Cardiac septum (tissue), 1 donor: ENCODE results near the gene PSEN2. TPM values are rescaled to one million over a fixed set of nuclear protein-coding genes. Genes with fewer than 3 reads are reported as not detected.
A peak's percentile ranks its signal among the peaks of the same experiment; 100 is the strongest.
"Not testable (repeated sequence)": the region's sequence is repeated elsewhere in the genome, so short reads cannot be mapped to it uniquely, and the experiment has no call there.

ENCODE experiments used
- DNase-seq: peaks from one replicate; pipeline ENCODE4 v3.0.0-alpha.2; 2020; ENCODE audit warnings: low spot score
- intact Hi-C: fragments of 100-400 bp; cut with DNase I; formaldehyde crosslinking; loops from one replicate; pipeline ENCODE4 v1.14.0; 2022
- total RNA-seq: library from RNA; stranded (reverse); fragmentation: NEBNext Ultra II Directional; extraction: Animal tissue kit (Norgen Biotek cat#: 25700); gene quantifications from one replicate; pipeline ENCODE4 v1.2.1, GENCODE V29; 2021
- donor health status: DM: no; HTN: no; CAD: no.

Gene PSEN2
- total RNA-seq, 1 donor from 2014 or later, result 21.5 TPM

DNA sequence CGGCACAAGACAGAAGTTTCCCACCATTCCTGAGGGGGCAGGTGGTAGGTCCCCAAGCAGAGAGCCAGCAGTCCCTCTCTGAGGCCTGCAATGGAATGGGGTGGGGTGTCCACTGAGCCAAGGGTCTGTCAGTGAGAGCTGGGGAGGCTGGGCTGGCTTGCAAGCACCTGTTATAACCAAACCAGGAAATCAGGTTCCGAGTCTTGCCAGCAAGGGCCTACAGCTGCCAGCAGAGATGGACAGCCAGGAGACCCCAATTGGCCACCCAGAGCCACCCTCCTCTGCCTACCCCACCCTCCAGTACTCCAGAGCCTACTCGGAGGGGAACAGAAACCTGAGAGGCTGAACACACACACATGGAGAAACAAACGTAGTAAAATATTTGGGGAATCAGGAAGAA lies 32.2 kb downstream of the PSEN2 start:
- DNase-seq, result no peak
- intact Hi-C loops, result no loop called here

DNA sequence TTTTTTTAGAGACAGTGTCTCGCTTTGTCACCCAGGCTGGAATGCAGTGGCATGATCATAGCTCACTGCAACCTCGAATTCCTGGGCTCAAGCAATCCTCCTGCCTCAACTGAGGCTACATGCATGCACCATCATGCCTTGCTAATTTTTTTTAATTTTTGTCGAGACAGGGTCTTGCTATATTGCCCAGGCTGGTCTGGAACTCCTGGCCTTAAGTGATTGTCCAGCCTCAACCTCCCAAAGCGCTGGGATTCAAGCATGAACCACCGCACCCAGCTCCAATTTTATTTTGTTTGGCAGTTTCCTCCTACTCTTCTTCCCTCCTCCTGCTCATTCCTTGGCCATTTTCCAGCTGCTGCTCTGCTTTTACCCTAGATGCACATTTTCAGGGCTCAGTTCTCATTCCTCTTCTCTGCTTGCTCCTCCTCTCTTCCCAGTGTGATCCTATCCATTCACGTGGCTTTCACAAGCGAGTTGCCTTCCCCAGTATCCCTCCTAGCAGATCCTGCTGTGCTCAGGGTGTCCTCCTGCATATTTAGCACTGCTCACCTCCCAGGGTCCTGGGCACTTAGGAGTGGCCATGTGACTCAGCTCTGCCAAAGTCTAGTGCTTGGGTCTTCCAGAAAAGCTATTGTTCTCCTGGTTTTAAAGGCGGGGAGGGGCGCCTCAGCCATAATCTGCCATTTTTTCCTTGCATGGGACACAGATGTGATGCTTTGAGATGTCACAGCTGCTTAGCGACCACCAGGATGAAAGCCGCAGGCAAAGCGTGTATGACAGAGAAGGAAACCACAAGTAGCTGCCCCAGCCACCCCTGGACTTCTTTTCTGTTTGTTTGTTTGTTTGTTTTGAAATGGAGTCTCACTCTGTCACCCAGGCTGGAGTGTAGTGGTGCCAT lies 33.7 kb downstream of the PSEN2 start:
- no peak for DNase-seq
- intact Hi-C loops, result no loop called here

DNA sequence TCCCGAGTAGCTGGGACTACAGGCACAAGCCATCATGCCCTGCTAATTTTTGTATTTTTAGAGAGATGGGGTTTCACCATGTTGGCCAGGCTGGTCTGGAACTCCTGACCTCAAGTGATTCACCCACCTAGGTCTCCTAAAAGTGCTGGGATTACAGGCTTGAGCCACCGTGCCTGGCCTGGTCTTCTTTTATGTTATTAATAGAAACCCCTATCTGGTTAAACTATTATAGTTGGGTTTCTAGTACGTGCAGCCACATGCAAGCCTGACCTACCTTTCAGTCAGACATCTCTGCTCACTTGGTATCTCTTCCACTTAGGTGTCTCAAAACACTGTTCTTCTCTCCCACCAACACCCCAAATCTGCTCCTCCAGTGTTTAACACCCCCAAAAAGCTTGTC lies 34.4 kb downstream of the PSEN2 start:
- intact Hi-C loops, result no loop called here
- no peak for DNase-seq

GRCh38 chr1:226908419-226908818 lies 38.0 kb downstream of the PSEN2 start:
- DNase-seq, result no peak
- intact Hi-C loops, result no loop called here

- no peak for DNase-seq
- intact Hi-C loops, result no loop called here
Observed at GRCh38 chr1:226908913-226909312, 38.5 kb downstream of the PSEN2 start.

GRCh38 chr1:226912587-226913176 lies 42.3 kb downstream of the PSEN2 start:
- DNase-seq, result no peak
- intact Hi-C loops, result loop anchor here (5.0 kb wide), 1 partner anchor 525 kb away; no protein-coding TSS in a partner anchor

DNA sequence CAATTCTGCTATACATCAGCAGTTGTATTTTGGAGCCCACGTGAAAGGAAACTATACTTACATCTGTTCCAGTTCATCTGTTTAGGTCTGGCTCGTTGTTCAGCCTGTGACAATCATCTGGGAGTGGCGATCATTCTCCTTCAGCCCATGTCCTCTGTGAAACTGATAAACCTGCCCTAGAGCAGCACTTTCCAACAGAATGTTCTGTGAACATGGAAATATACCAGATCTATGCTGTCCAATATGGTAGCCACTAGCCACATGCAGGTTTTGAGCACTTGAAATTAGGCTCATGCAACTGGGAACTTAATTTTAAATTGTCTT lies 45.2 kb downstream of the PSEN2 start:
- DNase-seq, result no peak
- intact Hi-C loops, result no loop called here

GRCh38 chr1:226916497-226916896 lies 46.1 kb downstream of the PSEN2 start:
- DNase-seq, result no peak
- intact Hi-C loops, result no loop called here

DNA sequence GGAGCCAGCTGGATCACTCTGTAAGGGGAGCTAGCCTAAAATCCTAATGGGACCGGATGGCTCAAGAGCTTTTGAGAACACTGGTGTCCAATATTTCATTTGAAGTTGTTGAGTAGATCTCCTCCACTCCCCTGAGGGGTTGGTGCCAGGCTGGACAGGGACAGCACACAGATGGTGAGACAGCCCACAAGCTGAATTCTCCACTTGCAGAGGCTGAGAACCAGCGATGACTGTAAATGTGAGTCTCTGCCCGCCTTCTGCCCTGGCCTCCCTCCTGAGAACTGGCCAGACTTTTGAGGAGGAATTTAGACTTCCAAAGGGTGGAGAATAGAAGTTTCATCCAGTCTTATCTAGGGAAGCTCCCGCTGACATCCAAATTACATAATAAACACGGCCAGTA lies 49.2 kb downstream of the PSEN2 start:
- DNase-seq, result no peak
- intact Hi-C loops, result no loop called here

- DNase-seq, result no peak
- intact Hi-C loops, result loop anchor here (2.0 kb wide), 2 partner anchors 19 to 65 kb away; no protein-coding TSS in a partner anchor
Observed at GRCh38 chr1:226919995-226920394, 49.6 kb downstream of the PSEN2 start.

GRCh38 chr1:226920446-226920894 lies 50.1 kb downstream of the PSEN2 start:
- intact Hi-C loops, result loop anchor here (2.0 kb wide), 2 partner anchors 18 to 64 kb away; no protein-coding TSS in a partner anchor
- DNase-seq, result peak; percentile 81

GRCh38 chr1:226921504-226921903 lies 51.1 kb downstream of the PSEN2 start:
- intact Hi-C loops, result loop anchor here (2.0 kb wide), 2 partner anchors 17 to 63 kb away; no protein-coding TSS in a partner anchor
- DNase-seq, result no peak

DNA sequence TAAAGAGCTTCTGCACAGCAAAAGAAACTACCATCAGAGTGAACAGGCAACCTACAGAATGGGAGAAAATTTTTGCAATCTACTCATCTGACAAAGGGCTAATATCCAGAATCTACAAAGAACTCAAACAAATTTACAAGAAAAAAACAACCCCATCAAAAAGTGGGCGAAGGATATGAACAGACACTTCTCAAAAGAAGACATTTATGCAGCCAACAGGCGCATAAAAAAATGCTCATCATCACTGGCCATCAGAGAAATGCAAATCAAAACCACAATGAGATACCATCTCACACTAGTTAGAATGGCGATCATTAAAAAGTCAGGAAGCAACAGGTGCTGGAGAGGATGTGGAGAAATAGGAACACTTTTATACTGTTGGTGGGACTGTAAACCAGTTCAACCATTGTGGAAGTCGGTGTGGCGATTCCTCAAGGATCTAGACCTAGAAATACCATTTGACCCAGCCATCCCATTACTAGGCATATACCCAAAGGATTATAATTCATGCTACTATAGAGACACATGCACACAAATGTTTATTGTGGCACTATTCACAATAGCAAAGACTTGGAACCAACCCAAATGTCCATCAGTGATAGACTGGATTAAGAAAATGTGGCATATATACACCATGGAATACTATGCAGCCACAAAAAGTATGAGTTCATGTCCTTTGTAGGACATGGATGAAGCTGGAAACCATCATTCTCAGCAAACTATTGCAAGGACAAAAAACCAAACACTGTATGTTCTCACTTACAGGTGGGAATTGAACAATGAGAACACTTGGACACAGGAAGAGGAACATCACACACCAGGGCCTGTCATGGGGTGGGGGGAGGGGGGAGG lies 59.1 kb downstream of the PSEN2 start:
- DNase-seq, intact Hi-C loops: not testable (repeated sequence)

DNA sequence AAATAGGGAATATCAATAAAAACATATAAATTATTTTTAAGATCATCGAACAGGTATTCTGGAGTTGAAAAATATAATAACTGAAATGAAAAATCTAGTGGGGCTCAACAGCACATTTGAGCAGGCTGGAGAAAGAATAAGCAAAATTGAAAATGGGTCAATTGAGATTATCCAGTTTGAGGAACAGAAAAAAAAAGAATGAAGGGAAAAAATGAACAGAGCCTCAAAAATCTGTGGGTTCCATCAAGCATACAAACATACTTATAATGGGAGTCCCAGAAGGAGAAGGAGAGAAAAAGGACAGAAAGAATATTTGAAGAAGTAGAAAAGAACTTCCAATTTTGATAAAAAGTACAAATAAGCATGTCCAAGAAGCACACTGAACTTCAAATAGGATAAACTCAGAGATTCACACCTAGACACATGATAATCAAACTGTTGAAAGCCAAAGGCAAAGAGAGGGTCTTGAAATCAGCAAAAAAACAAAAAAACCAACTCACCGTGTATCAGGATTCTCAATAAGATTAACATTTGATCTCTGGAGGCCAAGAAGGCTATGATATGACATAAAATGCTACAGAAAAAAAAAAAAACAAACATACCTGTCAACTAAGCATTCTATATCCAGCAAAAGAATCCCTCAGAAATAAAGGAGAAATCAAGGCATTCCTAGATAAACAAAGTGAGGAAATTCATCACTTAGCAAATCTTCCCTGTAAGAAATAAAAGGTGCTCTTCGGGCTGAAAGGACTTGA lies 64.2 kb downstream of the PSEN2 start:
- intact Hi-C loops, result loop anchor here (5.0 kb wide), 1 partner anchor 62 kb away; the partner anchor contains the start of gene PSEN2

DNA sequence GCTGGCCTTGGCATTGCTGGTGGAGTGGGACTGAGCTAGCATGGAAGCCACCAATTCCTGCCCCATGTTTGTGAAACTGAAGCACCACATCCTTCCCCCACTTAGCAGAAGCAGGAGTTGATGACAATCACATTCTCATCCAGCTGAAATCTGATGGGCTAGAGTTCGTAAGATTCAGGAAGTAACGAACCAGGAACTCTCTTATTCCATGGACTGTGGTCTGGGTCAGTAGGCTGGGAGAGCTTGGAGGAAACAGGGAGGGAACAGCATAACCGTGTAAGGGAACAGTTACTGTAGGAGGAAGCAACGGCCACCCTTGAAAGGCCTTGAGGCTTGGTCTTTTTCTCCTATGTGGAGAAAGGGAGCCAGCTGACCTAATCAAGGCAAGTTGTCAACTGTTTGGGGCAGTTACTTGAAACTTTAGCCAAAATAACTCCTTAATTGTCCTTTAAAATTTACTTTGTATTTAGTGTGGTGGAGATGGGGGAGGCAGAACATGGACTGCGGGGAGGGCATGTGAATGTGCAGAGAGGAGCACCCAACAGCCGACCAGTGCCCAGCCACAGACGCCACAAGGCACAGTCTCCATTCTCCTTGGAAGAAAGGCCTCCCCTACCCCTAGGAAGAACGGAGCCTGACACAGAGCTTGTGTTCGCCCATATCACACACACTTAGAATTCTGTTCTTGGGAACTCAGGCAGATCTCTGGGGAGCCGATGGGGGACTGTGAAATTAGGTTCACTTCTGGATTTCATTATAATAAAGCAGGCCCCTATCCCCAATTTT lies 67.7 kb downstream of the PSEN2 start:
- DNase-seq, result no peak
- intact Hi-C loops, result loop anchor here (2.0 to 5.0 kb wide), 2 partner anchors 17 to 66 kb away; partner anchors contain the start of gene PSEN2

More for the DNA sequence above, 64.2 kb downstream of the PSEN2 start:
- no peak for DNase-seq

- no peak for DNase-seq
- intact Hi-C loops, result loop anchor here (2.0 to 5.0 kb wide), 2 partner anchors 18 to 67 kb away; partner anchors contain the start of gene PSEN2
Observed at GRCh38 chr1:226938903-226939437, 68.6 kb downstream of the PSEN2 start.

- peak; percentile 87 for DNase-seq
- intact Hi-C loops, result loop anchor here (2.0 to 5.0 kb wide), 3 partner anchors 19 to 67 kb away; partner anchors contain the start of gene PSEN2
Observed at GRCh38 chr1:226939438-226940028, 69.1 kb downstream of the PSEN2 start.
